ENCODE results near the gene TP53BP2.
"Not testable (repeated sequence)": the region's sequence is repeated elsewhere in the genome, so short reads cannot be mapped to it uniquely, and the experiment has no call there.

The TP53BP2 gene

DNA sequence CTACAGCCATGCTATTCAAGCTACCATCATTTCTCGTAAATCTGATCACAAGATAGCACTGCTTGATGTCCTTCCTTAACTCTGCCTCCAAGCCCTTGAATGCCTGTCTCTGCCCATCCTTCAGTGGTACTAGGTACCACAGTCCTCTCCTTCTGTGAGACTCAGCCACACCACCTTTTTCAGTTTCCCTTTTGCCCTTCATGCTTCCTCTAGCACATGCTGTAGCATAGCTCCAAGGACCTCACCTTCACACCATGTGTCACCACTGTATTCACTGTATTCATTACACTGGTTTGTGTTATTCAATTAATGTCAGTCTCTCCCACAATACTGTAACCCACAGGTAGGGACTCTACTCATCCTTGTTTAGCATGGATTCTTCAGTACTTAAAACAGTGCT lies 8.0 kb upstream of the TP53BP2 start:
- no peak for ATAC-seq

DNA sequence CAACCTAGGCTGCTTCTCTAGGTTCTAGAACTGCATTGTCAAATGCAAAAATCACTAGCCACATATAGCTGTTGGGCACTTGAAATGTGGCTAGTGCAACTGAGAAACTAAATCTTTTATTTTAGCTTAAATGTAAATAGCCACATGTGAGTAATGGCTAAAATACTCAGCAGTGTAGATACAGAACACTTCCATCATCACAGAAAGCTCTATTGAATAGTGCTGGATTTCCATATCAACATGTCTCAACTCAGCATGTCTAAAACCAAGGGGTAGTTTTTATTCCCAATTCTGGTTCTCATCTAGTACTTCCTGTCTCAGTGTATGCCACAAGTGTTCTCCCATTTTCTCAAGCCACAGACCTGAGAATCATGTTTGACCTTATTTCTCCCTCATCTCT lies 7.5 kb upstream of the TP53BP2 start:
- no peak for ATAC-seq

GRCh38 chr1:223852337-223852736 lies 6.6 kb upstream of the TP53BP2 start:
- ATAC-seq = no peak

- ATAC-seq = no peak
Observed at GRCh38 chr1:223849352-223850254, 3.9 kb upstream of the TP53BP2 start.

DNA sequence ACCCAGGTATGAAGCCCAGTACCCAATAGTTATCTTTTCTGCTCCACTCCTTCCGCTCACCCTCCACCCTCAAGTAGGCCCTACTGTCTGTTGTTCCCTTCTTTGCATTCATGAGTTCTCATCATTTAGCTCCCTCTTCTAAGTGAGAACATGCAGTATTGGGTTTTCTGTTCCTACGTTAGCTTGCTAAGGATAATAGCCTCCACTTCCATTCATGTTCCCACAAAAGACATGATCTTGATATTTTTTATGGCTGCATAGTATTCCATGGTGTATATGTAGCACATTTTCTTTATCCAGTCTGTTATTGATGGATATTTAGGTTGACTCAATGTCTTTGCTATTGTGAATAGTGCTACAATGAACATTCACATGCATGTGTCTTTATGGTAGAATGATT lies 2.8 kb upstream of the TP53BP2 start:
- ATAC-seq = no peak

DNA sequence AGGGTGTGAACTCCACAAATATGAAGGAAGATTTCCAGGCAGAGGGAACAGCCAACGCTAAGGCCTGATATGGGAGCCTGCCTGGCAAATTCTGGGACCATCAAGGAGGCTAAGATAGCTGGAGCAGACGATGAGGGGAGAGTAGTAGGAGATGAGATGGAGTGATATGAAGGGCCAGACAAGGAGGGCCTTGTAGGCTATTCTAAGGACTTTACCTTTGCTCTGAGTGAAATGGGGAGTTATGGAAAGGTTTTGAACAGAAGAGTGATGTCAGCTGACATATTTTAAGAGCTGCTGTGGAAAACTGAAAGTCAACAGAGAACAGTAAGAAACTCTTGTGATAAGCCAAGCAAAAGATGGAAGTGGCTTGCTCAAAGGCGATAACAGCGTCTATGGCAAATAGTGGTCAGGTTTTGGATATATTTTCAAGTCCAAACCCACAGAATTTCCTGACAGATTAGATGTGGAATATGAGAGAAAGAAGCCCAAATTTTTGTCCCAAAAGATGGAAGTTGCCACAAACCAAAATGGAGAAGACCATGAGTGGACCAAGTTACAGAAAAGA lies 2.1 kb upstream of the TP53BP2 start:
- no peak for ATAC-seq

GRCh38 chr1:223845037-223845809 lies 524 bp downstream of the TP53BP2 start:
- ATAC-seq = peak; percentile 7 to 19

GRCh38 chr1:223844787-223845036 lies 1.0 kb downstream of the TP53BP2 start:
- peak; percentile 27 to 30 for ATAC-seq

GRCh38 chr1:223843934-223844786 lies 1.6 kb downstream of the TP53BP2 start:
- peak; percentile 3 to 11 for ATAC-seq

DNA sequence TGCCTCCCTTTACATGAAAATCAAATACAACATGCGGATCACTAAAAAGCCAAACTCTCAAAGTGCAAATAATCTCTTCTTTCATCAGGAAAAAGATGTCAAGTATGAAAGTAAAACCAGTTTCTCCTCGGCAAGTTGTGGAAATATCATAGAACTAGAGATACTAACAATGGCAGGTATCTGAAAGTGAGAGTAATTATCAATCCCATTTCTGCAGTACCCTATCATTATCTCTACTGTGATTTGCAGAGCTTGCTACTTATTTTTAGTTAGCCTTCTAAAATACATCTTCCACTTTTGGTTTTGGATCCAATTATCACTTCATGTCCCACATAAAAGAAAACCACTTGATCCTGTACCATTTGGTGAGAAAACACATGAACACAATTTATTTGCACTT lies 3.0 kb downstream of the TP53BP2 start:
- no peak for ATAC-seq

- not testable (repeated sequence) for ATAC-seq
Observed at GRCh38 chr1:223841977-223842623, 3.6 kb downstream of the TP53BP2 start.

GRCh38 chr1:223840254-223840653 lies 5.5 kb downstream of the TP53BP2 start:
- no peak for ATAC-seq

DNA sequence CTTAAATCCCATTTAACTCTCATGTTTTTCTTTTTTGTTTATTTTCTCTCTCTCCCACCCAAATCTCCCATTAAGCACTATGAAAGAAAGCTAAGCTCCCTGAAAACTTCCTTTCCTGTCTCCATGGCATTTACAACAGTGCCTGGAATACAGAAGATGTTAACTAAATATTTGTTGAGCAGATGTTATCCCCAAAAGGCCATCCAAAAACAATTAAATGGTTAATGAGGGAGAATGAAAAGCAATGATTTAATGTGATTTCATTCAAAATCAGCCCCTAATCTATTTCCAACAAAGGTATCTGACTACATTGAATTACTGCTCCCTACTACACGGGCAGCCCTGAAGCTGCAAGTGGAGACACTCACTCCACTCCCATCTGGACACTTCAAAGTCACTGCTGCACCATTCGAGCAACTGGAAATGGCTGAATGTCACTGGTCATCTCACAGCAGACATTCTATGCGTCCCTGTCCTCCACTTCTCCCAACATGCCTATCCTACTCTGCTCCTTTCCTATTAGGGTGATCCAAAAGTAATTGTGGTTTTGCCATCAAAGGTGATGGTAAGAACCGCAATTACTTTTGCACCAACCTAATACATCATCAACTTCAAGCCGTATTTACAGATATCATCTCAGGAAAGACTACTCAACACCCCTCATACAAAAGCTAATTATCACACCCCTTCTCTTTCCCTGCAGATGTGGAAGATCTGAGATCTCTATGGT lies 7.5 kb downstream of the TP53BP2 start:
- no peak for ATAC-seq

DNA sequence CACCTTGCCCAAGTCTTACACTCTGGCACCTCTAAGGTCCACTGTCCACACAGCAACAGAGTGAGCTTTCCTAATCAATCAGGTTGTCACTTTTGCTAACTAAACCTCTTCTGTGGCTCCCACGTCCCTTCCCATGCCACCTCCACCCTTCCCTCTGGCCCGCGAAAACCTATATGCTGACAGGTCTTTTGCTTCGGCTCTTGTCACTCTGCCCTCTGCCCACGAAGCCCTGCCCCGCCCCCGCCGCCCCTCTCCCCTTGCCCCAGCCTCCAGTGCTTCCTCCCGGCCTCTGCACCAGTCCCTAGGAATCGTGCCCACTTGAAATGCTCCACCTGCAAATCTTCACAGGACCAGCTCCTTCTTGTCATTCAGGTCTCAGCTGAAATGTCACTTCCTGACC lies 8.1 kb downstream of the TP53BP2 start:
- ATAC-seq = no peak

DNA sequence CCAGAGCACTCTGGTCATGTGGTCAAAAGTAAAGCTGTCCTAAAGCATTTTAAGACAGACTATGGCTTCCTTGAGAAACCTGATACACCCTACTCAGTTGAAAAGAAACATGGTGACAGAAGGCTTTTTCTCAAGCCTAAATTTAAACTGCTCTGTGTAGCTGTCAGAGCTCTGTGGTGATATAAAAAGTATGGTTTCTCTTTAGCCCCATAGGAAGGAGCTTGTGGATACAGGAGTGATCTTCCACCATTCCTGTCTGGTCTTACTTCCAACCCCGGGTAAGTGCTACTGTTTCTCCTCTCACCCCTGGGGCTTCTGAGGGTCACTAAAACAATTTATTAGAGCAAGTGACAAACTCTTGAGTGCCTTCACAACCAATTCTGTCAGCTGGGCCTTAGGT lies 8.5 kb downstream of the TP53BP2 start:
- no peak for ATAC-seq

DNA sequence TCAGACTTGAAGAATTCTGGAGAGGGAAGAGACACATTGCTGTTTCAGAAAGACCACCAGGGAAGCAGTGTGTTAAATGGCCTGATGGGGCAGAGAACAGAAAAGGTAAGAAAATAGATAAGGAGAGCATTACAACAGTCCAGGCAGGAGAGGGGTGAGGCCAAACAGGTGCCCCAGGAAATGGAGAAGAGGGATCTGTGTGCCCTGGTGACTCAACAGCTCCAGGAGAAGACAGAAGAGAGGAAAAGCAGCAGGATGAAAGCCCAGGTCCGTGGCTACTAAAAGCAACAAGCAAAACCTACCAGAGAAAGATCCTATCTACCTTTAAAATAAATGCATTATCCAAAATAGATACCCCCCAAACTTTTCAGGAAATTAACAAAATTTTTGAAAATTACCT lies 9.2 kb downstream of the TP53BP2 start:
- no peak for ATAC-seq

GRCh38 chr1:223835754-223836153 lies 10.0 kb downstream of the TP53BP2 start:
- ATAC-seq = no peak

GRCh38 chr1:223834660-223835263 lies 11.0 kb downstream of the TP53BP2 start:
- peak; percentile 2 to 4 for ATAC-seq

DNA sequence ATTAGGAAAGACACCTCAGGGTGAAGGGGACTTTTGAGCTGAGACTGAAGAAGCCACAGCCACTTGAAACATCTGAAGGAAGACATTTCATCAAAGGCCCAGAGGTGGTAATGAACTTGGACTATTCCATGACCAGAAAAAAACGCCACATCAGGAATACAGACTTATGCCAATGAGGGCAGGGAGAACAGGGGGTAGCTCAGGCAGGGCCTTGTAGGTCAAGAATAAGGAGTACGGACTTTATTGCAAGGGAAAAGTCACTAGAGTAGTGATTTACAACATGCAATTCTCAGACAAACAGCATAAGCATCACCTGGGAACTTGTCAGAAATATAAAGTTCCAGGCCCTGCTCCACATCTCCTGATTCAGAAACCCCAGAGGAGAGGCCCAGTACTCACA lies 11.8 kb downstream of the TP53BP2 start:
- ATAC-seq = no peak

GRCh38 chr1:223832637-223832943 lies 13.2 kb downstream of the TP53BP2 start:
- peak in 1 of 2 donors; percentile 2 for ATAC-seq

Measured in activated CD4-positive, CD25-positive, alpha-beta regulatory T cell treated with anti-CD3 and anti-CD28 coated beads, Interleukin-2, amount 50 U/mL, for 24 hours (primary cell).